GM18907 (cell line): Measurements from ENCODE around the gene ERFL.
A peak's percentile ranks its signal among the peaks of the same experiment; 100 is the strongest.

Source experiments
- ATAC-seq: cut with Tn5 transposase; IDR thresholded peaks from one replicate; pipeline ENCODE4 v1.9.1; 2021; ENCODE audit warnings: mild to moderate bottlenecking, moderate library complexity; ENCODE audit not compliant: unreplicated experiment

ERFL gene

DNA sequence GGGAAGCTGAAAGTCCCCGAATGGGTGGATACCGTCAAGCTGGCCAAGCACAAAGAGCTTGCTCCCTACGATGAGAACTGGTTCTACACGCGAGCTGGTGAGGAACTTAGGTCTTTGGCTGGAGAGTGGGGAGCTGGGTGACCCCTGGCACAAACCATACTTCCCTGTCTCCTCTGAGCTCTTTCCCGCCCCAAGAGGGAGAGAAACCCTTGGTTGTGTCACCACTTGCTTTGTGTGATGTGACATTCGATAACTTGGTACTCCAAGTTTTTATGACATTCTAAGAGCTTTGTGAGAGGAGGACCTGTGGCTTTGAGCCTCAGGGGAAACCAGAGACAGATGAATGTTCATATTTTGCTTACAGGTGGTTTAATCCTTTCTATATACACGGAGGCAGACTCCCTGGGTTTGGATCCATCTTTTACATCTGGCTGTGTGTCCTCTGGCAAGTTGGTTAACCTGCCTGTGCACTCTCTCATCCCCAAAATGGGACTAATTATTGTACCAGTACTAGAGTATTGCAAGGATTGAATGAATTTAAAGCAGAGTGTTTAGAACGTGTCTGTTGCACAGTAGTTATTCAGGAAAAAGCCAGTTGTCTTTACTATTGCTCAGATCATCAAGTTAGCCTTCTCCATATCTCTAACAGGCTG is 67.0 kb downstream of the ERFL start:
- no peak for ATAC-seq

DNA sequence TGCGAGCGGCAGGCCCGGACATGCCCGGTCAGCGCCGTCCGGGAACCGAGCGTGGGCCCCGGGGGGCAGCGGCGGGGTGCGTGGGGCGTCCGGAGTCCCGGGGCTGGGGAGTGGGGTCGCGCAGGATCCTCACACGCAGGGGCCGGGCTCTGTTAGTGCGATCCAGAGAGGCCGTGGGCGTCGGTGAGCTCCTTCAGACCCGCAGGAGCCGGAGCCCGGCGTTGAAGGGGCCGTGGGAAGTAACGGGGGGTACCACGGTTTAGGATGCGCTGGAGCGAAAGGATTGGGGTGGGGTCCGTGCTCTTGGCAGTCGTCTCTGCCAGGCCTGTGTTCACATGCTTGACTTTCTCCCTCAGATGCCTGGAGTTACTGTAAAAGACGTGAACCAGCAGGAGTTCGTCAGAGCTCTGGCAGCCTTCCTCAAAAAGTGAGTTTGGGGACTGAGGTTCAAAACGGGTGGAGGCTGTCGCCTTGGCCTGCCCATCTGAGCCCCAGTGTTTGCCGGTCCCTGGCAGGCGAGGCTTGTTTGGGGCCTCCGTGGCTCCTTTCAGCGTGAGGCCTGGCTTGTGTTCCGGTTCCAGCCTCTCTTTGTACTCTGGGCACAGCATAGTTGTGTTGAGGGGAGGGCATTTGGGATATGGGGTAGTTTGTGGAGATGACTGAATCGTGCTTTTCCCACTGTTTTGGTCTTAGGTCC is 67.7 kb downstream of the ERFL start:
- ATAC-seq: no peak

DNA sequence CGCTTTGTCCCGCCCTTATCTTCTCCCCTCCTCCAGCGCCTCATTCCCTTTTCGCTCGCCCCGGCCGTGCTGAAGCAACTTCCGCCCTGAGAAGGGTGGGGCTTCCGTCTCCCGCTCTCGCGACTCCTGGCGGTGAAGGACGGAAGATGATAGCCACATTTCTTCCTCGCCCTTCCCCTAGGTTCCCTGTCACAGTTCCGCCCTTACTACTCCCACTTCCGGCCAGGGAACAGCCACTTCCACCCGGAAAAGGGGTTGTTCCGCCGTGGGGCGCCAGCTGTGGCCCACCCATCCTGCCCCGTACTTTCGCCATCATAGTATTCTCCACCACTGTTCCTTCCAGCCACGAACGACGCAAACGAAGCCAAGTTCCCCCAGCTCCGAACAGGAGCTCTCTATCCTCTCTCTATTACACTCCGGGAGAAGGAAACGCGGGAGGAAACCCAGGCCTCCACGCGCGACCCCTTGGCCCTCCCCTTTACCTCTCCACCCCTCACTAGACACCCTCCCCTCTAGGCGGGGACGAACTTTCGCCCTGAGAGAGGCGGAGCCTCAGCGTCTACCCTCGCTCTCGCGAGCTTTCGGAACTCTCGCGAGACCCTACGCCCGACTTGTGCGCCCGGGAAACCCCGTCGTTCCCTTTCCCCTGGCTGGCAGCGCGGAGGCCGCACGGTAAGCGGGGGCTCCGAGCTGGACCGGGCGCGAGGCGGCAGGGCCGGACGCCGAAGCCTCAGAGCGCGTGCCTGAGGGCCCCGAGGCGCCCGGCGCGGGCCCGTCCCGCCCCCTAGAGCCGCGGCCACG is 68.4 kb downstream of the ERFL start, which contains the start of gene RPS19:
RPS19 (plus strand) TSS at position 638 of the 801 bp plus-strand sequence. CDS start 520 bp downstream, outside the sequence.
- peak; percentile 85 for ATAC-seq

DNA sequence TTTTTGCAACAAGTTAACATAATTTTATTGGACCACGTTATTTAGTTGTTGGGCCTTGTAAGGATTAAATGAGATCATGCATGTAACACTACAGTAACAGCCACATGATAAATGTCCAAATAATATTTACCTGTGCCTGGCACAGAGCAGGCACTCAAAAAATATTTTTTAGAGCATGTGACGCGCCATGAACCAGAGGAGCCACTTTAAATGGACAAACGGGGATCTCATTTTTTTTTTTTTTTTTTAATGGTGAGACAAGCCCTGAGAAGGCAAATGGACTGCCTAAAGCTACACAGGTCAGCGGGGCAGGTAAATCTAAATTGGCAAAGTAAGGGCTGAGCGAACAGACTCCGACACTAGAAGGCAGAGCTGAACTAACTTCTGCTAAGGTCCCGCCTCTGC is 69.0 kb downstream of the ERFL start:
- ATAC-seq: no peak
